Measurements from ENCODE around the gene KMT2E.
"Not testable (repeated sequence)": the region's sequence is repeated elsewhere in the genome, so short reads cannot be mapped to it uniquely, and the experiment has no call there.

KMT2E gene

GRCh38 chr7:104973227-104973626 lies 40.8 kb upstream of the KMT2E start:
- no peak for TF ChIP-seq EZH2 (IDR thresholded peaks at IDR 0.05; ENCODE audit: borderline replicate concordance, low read length)
- TF ChIP-seq, protein P1, sequence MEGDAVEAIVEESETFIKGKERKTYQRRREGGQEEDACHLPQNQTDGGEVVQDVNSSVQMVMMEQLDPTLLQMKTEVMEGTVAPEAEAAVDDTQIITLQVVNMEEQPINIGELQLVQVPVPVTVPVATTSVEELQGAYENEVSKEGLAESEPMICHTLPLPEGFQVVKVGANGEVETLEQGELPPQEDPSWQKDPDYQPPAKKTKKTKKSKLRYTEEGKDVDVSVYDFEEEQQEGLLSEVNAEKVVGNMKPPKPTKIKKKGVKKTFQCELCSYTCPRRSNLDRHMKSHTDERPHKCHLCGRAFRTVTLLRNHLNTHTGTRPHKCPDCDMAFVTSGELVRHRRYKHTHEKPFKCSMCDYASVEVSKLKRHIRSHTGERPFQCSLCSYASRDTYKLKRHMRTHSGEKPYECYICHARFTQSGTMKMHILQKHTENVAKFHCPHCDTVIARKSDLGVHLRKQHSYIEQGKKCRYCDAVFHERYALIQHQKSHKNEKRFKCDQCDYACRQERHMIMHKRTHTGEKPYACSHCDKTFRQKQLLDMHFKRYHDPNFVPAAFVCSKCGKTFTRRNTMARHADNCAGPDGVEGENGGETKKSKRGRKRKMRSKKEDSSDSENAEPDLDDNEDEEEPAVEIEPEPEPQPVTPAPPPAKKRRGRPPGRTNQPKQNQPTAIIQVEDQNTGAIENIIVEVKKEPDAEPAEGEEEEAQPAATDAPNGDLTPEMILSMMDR (IDR thresholded peaks at IDR 0.05; ENCODE audit: low read length), result no peak
- Histone ChIP-seq H2AFZ (ENCODE audit: low read length) (no peak overlapping the region), H3K9ac (ENCODE audit: low read length) (no peak overlapping the region), H3F3A (ENCODE audit: insufficient read depth, low read length) (no peaks in the 10 kb centered on the region), H4K20me1 (ENCODE audit: insufficient read depth, low read length) (no peaks in the 10 kb centered on the region), H3K9me3 (ENCODE audit: low read length) (no peaks in the 10 kb centered on the region), H3K9me2 (ENCODE audit: low read depth, low read length) (no peaks in the 10 kb centered on the region), H3K4me2 (ENCODE audit: low read length) (no peak overlapping the region), H3K27me3 (ENCODE audit: insufficient read depth, low read length) (no peaks in the 10 kb centered on the region), H3K36me3 (ENCODE audit: insufficient read depth, low read length) (no peaks in the 10 kb centered on the region), H3K79me2 (ENCODE audit: insufficient read depth, low read length) (no peaks in the 10 kb centered on the region), H3K27ac (ENCODE audit: low read depth, low read length, poor library complexity, severe bottlenecking) (no peak overlapping the region), H3K4me3 (ENCODE audit: low read depth, low read length, poor library complexity, severe bottlenecking) (no peak overlapping the region), H3K4me1 (ENCODE audit: insufficient read depth, low read length, severe bottlenecking) (peaks cover 14% of the 10 kb centered on the region)

- Histone ChIP-seq H2AFZ (ENCODE audit: low read length) (no peak overlapping the region), H3K27ac (ENCODE audit: low read depth, low read length, poor library complexity, severe bottlenecking) (no peak overlapping the region), H4K20me1 (ENCODE audit: insufficient read depth, low read length) (no peaks in the 10 kb centered on the region), H3K4me2 (ENCODE audit: low read length) (no peak overlapping the region), H3K9me3 (ENCODE audit: low read length) (no peaks in the 10 kb centered on the region), H3K79me2 (ENCODE audit: insufficient read depth, low read length) (no peaks in the 10 kb centered on the region), H3K36me3 (ENCODE audit: insufficient read depth, low read length) (no peaks in the 10 kb centered on the region), H3K27me3 (ENCODE audit: insufficient read depth, low read length) (no peaks in the 10 kb centered on the region), H3K4me1 (ENCODE audit: insufficient read depth, low read length, severe bottlenecking) (peaks cover 21% of the 10 kb centered on the region), H3K9ac (ENCODE audit: low read length) (no peak overlapping the region), H3K9me2 (ENCODE audit: low read depth, low read length) (no peaks in the 10 kb centered on the region), H3F3A (ENCODE audit: insufficient read depth, low read length) (no peaks in the 10 kb centered on the region), H3K4me3 (ENCODE audit: low read depth, low read length, poor library complexity, severe bottlenecking) (no peak overlapping the region)
- TF ChIP-seq, protein P1 (IDR thresholded peaks at IDR 0.05; ENCODE audit: low read length), result no peak
- TF ChIP-seq EZH2 (IDR thresholded peaks at IDR 0.05; ENCODE audit: borderline replicate concordance, low read length), result no peak
Observed at GRCh38 chr7:104973909-104974415, 40.0 kb upstream of the KMT2E start.

DNA sequence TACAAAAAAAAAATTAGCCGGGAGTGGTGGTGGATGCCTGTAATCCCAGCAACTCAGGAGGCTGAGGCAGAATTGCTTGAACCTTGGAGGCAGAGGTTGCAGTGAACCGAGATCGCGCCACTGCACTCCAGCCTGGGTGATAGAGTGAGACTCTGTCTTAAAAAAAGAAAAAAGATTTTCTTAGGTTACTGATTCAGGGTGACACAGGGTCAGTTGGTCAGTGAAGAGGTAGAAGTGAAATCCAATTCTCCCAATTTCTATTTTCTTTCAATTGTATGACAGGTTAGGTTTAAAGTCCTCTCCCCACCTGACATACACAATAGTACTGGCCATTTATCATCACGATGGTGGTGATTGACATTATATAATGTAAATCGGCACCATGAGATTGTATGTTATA lies 38.5 kb upstream of the KMT2E start:
- H2AFZ ChIP-seq (ENCODE audit: low read length); H3K4me3 ChIP-seq (ENCODE audit: low read depth, low read length, poor library complexity, severe bottlenecking); H3K79me2 ChIP-seq (ENCODE audit: insufficient read depth, low read length); H3K27ac ChIP-seq (ENCODE audit: low read depth, low read length, poor library complexity, severe bottlenecking); H3K4me2 ChIP-seq (ENCODE audit: low read length); H4K20me1 ChIP-seq (ENCODE audit: insufficient read depth, low read length); H3K9ac ChIP-seq (ENCODE audit: low read length); H3K9me3 ChIP-seq (ENCODE audit: low read length); H3F3A ChIP-seq (ENCODE audit: insufficient read depth, low read length); H3K36me3 ChIP-seq (ENCODE audit: insufficient read depth, low read length); H3K27me3 ChIP-seq (ENCODE audit: insufficient read depth, low read length); H3K9me2 ChIP-seq (ENCODE audit: low read depth, low read length): not testable (repeated sequence)
- H3K4me1 ChIP-seq (ENCODE audit: insufficient read depth, low read length, severe bottlenecking), result peaks cover 37% of the 10 kb centered on the region

- Histone ChIP-seq H3K4me1 (ENCODE audit: insufficient read depth, low read length, severe bottlenecking) (peaks cover 53% of the 10 kb centered on the region), H4K20me1 (ENCODE audit: insufficient read depth, low read length) (no peaks in the 10 kb centered on the region), H3K9me3 (ENCODE audit: low read length) (no peaks in the 10 kb centered on the region), H3K4me3 (ENCODE audit: low read depth, low read length, poor library complexity, severe bottlenecking) (no peak overlapping the region), H3F3A (ENCODE audit: insufficient read depth, low read length) (0 out of 2 replicates have a peak, but pooled peaks cover 3% of the 10 kb centered on the region), H3K27ac (ENCODE audit: low read depth, low read length, poor library complexity, severe bottlenecking) (peak overlapping the region; percentile 47), H3K4me2 (ENCODE audit: low read length) (no peak overlapping the region), H3K36me3 (ENCODE audit: insufficient read depth, low read length) (peaks cover 3% of the 10 kb centered on the region; the same call in 1 of the 2 replicates), H2AFZ (ENCODE audit: low read length) (no peak overlapping the region), H3K27me3 (ENCODE audit: insufficient read depth, low read length) (no peaks in the 10 kb centered on the region), H3K79me2 (ENCODE audit: insufficient read depth, low read length) (peaks cover 8% of the 10 kb centered on the region), H3K9me2 (ENCODE audit: low read depth, low read length) (no peaks in the 10 kb centered on the region), H3K9ac (ENCODE audit: low read length) (no peak overlapping the region)
- TF ChIP-seq, protein P1 (IDR thresholded peaks at IDR 0.05; ENCODE audit: low read length), result no peak
- no peak for TF ChIP-seq EZH2 (IDR thresholded peaks at IDR 0.05; ENCODE audit: borderline replicate concordance, low read length)
Observed at GRCh38 chr7:104976966-104977636, 36.9 kb upstream of the KMT2E start.
